ENCODE results near the gene USP9X.

USP9X gene

DNA sequence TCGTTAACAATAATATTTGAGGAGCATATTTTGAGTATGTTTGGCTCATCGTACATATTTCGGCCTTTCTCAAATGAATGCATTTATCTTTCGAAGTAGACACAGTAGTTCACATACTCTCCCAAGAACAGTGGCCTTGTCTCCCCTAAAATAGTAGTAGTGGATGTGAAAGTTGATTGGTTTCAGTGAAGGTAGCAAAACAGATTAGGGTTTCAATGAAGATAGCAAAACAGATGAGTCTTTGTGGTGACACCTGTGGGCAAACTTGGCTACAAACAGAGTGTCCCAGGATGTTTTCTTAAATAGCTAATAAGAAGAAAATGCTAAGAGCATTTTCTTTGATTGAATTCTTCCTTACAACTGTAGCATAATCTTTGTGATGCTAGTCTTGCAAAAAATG lies 67.0 kb downstream of the USP9X start:
- Histone ChIP-seq H3K9ac (ENCODE audit: low read length) (no peak overlapping the region), H3K27me3 (ENCODE audit: low read depth, low read length) (no peaks in the 10 kb centered on the region), H3K27ac (ENCODE audit: low read length) (no peak overlapping the region), H3K4me2 (ENCODE audit: low read length) (no peak overlapping the region), H3K36me3 (replicated peaks; ENCODE audit: low read depth, low read length) (peaks cover 57% of the 10 kb centered on the region), H3K4me3 (ENCODE audit: low read length) (no peak overlapping the region), H3K9me3 (ENCODE audit: insufficient read depth, low read length) (no peaks in the 10 kb centered on the region), H2AFZ (ENCODE audit: low read depth, low read length) (no peak overlapping the region), H3K79me2 (ENCODE audit: low read length) (no peaks in the 10 kb centered on the region), H4K20me1 (ENCODE audit: insufficient read depth, low read length) (peaks cover 7% of the 10 kb centered on the region; the same call in 1 of the 2 replicates), H3K4me1 (ENCODE audit: low read length) (peaks cover 8% of the 10 kb centered on the region)
- TF ChIP-seq, protein P1, sequence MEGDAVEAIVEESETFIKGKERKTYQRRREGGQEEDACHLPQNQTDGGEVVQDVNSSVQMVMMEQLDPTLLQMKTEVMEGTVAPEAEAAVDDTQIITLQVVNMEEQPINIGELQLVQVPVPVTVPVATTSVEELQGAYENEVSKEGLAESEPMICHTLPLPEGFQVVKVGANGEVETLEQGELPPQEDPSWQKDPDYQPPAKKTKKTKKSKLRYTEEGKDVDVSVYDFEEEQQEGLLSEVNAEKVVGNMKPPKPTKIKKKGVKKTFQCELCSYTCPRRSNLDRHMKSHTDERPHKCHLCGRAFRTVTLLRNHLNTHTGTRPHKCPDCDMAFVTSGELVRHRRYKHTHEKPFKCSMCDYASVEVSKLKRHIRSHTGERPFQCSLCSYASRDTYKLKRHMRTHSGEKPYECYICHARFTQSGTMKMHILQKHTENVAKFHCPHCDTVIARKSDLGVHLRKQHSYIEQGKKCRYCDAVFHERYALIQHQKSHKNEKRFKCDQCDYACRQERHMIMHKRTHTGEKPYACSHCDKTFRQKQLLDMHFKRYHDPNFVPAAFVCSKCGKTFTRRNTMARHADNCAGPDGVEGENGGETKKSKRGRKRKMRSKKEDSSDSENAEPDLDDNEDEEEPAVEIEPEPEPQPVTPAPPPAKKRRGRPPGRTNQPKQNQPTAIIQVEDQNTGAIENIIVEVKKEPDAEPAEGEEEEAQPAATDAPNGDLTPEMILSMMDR (IDR thresholded peaks at IDR 0.05; ENCODE audit: low read depth, low read length): no peak
- no peak for TF ChIP-seq EZH2phosphoT487 (IDR thresholded peaks at IDR 0.05; ENCODE audit: low read depth)

DNA sequence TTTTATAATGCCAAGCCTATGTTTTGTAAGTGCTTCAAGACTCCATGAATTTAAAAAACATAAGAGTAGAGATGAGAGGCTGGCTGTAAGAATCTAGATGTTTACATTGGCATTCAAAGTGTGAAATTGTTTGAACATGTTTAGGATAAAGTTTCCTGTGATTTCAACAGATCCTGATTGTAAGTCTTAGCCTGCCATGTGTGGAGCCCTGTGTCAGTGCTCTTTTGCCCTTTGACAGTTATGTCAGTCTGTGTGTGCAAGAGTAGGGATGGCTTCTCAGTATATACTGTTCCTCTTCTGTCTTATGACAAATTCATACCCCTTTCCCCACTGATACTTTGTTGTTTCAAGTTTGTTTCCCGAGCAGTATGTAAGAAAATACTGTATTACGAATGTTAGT lies 68.2 kb downstream of the USP9X start:
- no peak for TF ChIP-seq EZH2phosphoT487 (IDR thresholded peaks at IDR 0.05; ENCODE audit: low read depth)
- TF ChIP-seq, protein P1 (IDR thresholded peaks at IDR 0.05; ENCODE audit: low read depth, low read length): no peak
- H4K20me1 ChIP-seq (ENCODE audit: insufficient read depth, low read length): peaks cover 7% of the 10 kb centered on the region; the same call in 1 of the 2 replicates

DNA sequence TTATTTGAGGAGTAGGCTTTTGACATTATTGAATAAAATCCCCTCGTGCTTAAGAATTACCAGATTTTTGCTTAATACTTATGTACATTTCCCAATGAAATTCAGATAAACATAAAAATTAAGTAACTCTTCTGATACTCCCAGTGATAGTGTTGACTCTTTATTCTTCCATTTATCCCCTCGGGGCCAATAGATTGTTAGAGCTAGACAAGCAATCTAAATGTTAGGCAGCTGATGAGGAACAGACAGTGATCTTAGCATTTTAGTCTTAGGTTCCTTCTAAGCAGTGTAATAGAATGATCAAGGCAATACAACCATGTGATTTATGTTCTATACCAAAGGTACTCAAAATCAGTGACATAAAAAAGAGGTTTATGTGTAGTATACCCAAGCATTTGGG lies 68.7 kb downstream of the USP9X start:
- peaks cover 4% of the 10 kb centered on the region; the same call in 1 of the 2 replicates for H4K20me1 ChIP-seq (ENCODE audit: insufficient read depth, low read length)
- no peaks in the 10 kb centered on the region for H3K27me3 ChIP-seq (ENCODE audit: low read depth, low read length)
- peaks cover 8% of the 10 kb centered on the region for H3K4me1 ChIP-seq (ENCODE audit: low read length)
- H3K4me3 ChIP-seq (ENCODE audit: low read length): no peak overlapping the region
- no peak overlapping the region for H2AFZ ChIP-seq (ENCODE audit: low read depth, low read length)
- H3K9me3 ChIP-seq (ENCODE audit: insufficient read depth, low read length): no peaks in the 10 kb centered on the region
- TF ChIP-seq, protein P1 (IDR thresholded peaks at IDR 0.05; ENCODE audit: low read depth, low read length): no peak
- no peak for TF ChIP-seq EZH2phosphoT487 (IDR thresholded peaks at IDR 0.05; ENCODE audit: low read depth)
- peaks cover 55% of the 10 kb centered on the region for H3K36me3 ChIP-seq (replicated peaks; ENCODE audit: low read depth, low read length)
- H3K4me2 ChIP-seq (ENCODE audit: low read length): no peak overlapping the region
- H3K9ac ChIP-seq (ENCODE audit: low read length): no peak overlapping the region
- H3K27ac ChIP-seq (ENCODE audit: low read length): no peak overlapping the region
- no peaks in the 10 kb centered on the region for H3K79me2 ChIP-seq (ENCODE audit: low read length)

More for the DNA sequence above, 68.2 kb downstream of the USP9X start:
- Histone ChIP-seq H3K4me2 (ENCODE audit: low read length) (no peak overlapping the region), H3K9me3 (ENCODE audit: insufficient read depth, low read length) (no peaks in the 10 kb centered on the region), H2AFZ (ENCODE audit: low read depth, low read length) (no peak overlapping the region), H3K27me3 (ENCODE audit: low read depth, low read length) (no peaks in the 10 kb centered on the region), H3K9ac (ENCODE audit: low read length) (no peak overlapping the region), H3K79me2 (ENCODE audit: low read length) (no peaks in the 10 kb centered on the region), H3K4me1 (ENCODE audit: low read length) (peaks cover 8% of the 10 kb centered on the region), H3K4me3 (ENCODE audit: low read length) (no peak overlapping the region), H3K36me3 (replicated peaks; ENCODE audit: low read depth, low read length) (peaks cover 56% of the 10 kb centered on the region), H3K27ac (ENCODE audit: low read length) (no peak overlapping the region)

DNA sequence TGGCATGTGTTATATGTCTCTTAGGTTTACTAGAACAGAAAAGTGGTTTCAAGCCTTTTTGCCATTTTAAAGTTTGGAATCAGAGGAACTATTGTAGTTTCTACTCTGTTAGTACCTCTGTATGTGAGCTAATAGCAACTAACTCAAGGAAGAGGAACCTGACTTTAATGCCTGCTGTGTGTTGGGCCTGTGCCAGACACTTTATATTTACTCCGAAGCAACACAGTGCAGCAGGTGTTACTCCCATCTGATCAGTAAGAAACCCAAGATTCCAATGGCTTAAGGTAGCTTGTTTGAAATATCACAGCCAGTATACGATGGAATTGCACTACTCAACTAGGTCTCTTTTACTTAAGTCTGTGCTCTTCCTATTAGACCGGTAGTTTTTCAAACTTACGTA lies 79.2 kb downstream of the USP9X start:
- peaks cover 31% of the 10 kb centered on the region for H3K36me3 ChIP-seq (replicated peaks; ENCODE audit: low read depth, low read length)
- H3K9me3 ChIP-seq (ENCODE audit: insufficient read depth, low read length): no peaks in the 10 kb centered on the region
- H3K27me3 ChIP-seq (ENCODE audit: low read depth, low read length): no peaks in the 10 kb centered on the region
- H3K27ac ChIP-seq (ENCODE audit: low read length): no peak overlapping the region
- no peaks in the 10 kb centered on the region for H3K79me2 ChIP-seq (ENCODE audit: low read length)
- TF ChIP-seq, protein P1 (IDR thresholded peaks at IDR 0.05; ENCODE audit: low read depth, low read length): no peak
- no peak for TF ChIP-seq EZH2phosphoT487 (IDR thresholded peaks at IDR 0.05; ENCODE audit: low read depth)
- H3K4me3 ChIP-seq (ENCODE audit: low read length): no peak overlapping the region
- no peaks in the 10 kb centered on the region for H4K20me1 ChIP-seq (ENCODE audit: insufficient read depth, low read length)
- H3K4me1 ChIP-seq (ENCODE audit: low read length): no peaks in the 10 kb centered on the region
- no peak overlapping the region for H2AFZ ChIP-seq (ENCODE audit: low read depth, low read length)
- H3K4me2 ChIP-seq (ENCODE audit: low read length): no peak overlapping the region
- no peak overlapping the region for H3K9ac ChIP-seq (ENCODE audit: low read length)
